Mesendoderm (in vitro differentiated cells): Measurements from ENCODE around the gene HNRNPA3.

Experiments
- DNase-seq: peaks from one replicate; pipeline ENCODE4 v3.0.0; 2013
- H2AK5ac ChIP-seq: 2 replicates; pipeline ENCODE4 v1.6.1; 2013; ENCODE audit warnings: low read length, inconsistent platforms
- H2BK120ac ChIP-seq: 2 replicates; pipeline ENCODE4 v1.6.1; 2013; ENCODE audit warnings: low read depth, mild to moderate bottlenecking, low read length, moderate library complexity, mixed read lengths
- H2BK15ac ChIP-seq: replicated peaks from 2 replicates; pipeline ENCODE4 v1.6.1; 2013; ENCODE audit warnings: low read depth, mild to moderate bottlenecking, moderate library complexity
- H2BK5ac ChIP-seq: 2 replicates; pipeline ENCODE4 v1.6.1; 2013; ENCODE audit warnings: low read length, inconsistent platforms
- H3K18ac ChIP-seq: 2 replicates; pipeline ENCODE4 v1.6.1; 2013; ENCODE audit warnings: mild to moderate bottlenecking, low read length, mixed read lengths
- H3K23ac ChIP-seq: one replicate; pipeline ENCODE4 v1.6.1; 2013; ENCODE audit warnings: low read length
- H3K27ac ChIP-seq: 2 replicates; pipeline ENCODE4 v1.5.1; 2013; ENCODE audit warnings: low read depth, mild to moderate bottlenecking, inconsistent platforms, low read length, moderate library complexity
- H3K27me3 ChIP-seq: 2 replicates; pipeline ENCODE4 v1.6.1; 2013; ENCODE audit warnings: low read length, control low read depth, mild to moderate bottlenecking, inconsistent platforms; ENCODE audit not compliant: insufficient read depth, poor library complexity
- H3K36me3 ChIP-seq: 2 replicates; pipeline ENCODE4 v1.6.1; 2013; ENCODE audit warnings: low read length, inconsistent platforms; ENCODE audit not compliant: control insufficient read depth, insufficient read depth
- H3K4ac ChIP-seq: one replicate; pipeline ENCODE4 v1.6.1; 2013; ENCODE audit warnings: low read depth, mild to moderate bottlenecking, low read length, moderate library complexity
- H3K4me1 ChIP-seq: 2 replicates; pipeline ENCODE4 v1.6.1; 2013; ENCODE audit warnings: low read depth, low read length, inconsistent platforms; ENCODE audit not compliant: control insufficient read depth
- H3K4me2 ChIP-seq: 2 replicates; pipeline ENCODE4 v1.6.1; 2013; ENCODE audit warnings: low read length
- H3K4me3 ChIP-seq: 2 replicates; pipeline ENCODE4 v1.5.1; 2013; ENCODE audit warnings: mild to moderate bottlenecking, low read length
- H3K56ac ChIP-seq: one replicate; pipeline ENCODE4 v1.6.1; 2013; ENCODE audit warnings: low read length
- H3K79me1 ChIP-seq: 2 replicates; pipeline ENCODE4 v1.6.1; 2013; ENCODE audit warnings: low read length, inconsistent platforms
- H3K79me2 ChIP-seq: 2 replicates; pipeline ENCODE4 v1.6.1; 2013; ENCODE audit warnings: mild to moderate bottlenecking, low read length; ENCODE audit not compliant: control insufficient read depth, insufficient read depth
- H3K9ac ChIP-seq: 2 replicates; pipeline ENCODE4 v1.6.1; 2013; ENCODE audit warnings: low read length, inconsistent platforms
- H4K5ac ChIP-seq: one replicate; pipeline ENCODE4 v1.6.1; 2013; ENCODE audit warnings: low read length
- H4K8ac ChIP-seq: one replicate; pipeline ENCODE4 v1.6.1; 2013; ENCODE audit warnings: low read depth, mild to moderate bottlenecking, control low read depth, low read length, moderate library complexity
- WGBS: extraction: QIAGEN DNeasy Blood & Tissue Kit; methylation state at CpG from one replicate; pipeline ENCODE4 v1.1.7; 2013; ENCODE audit warnings: low lambda C conversion rate, missing lambda C conversion rate; ENCODE audit not compliant: insufficient coverage; ENCODE audit errors: extremely low coverage; 5-methylcytosine and 5-hydroxymethylcytosine counted together

Gene HNRNPA3

DNA sequence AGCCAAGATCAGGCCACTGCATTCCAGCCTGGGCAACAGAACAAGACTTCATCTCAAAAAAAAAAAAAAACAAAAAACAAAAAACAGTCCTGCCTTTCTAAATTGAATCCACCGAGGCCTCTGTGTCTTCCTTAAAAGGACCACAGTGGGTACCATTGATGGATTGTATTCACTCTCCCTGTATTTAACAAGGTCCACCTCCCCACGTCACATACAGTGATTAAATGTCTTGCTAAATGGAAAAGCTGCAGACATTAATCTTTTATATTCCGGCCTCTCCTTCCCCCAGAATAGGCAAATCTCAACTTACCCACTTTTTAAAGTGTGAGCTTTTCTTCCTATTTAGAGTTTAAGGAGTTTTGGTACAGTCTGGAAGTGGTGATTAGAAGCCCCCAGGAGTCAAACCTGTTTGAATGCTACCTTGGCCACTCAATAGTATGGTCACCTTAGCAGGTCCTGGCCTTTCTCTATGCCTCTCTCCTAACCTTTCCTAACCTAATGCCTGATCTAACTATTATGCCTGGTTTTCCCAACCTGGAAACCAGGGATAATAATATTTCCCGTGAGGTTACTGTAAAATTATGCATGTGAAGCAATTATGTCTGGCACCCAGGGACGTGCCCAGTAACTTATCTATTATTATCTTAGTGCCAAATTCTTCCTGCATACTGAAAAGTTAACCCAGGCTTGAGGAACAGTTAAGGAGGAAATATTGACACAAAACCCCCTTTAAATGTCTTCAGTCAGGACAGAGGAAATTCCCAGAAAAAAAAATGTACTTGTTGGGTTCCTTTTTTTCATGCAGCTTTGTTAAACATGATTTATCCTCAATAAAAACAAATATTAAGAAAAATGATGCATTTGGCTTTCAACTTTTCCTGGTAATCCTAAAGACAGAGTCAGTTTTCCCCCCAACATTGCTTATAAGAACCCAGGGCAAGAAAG, 48.8 kb downstream of the HNRNPA3 start:
- Histone ChIP-seq H3K4me1 (no peaks in the 10 kb centered on the region), H3K18ac (no peak overlapping the region), H2BK5ac (no peak overlapping the region), H4K8ac (no peak overlapping the region), H3K23ac (no peak overlapping the region), H3K36me3 (no peaks in the 10 kb centered on the region), H2BK15ac (no peak overlapping the region), H3K79me1 (peaks cover 5% of the 10 kb centered on the region), H3K27ac (no peak overlapping the region), H3K27me3 (no peaks in the 10 kb centered on the region), H3K4ac (no peak overlapping the region), H2BK120ac (no peak overlapping the region), H3K4me3 (no peak overlapping the region), H3K56ac (no peak overlapping the region), H3K79me2 (peaks cover 58% of the 10 kb centered on the region), H2AK5ac (no peak overlapping the region), H4K5ac (no peak overlapping the region), H3K9ac (peak overlapping the region; percentile 30), H3K4me2 (no peak overlapping the region)
- no CpG with 5 or more reads among the region's 5 CpGs for WGBS
- DNase-seq = no peak

DNA sequence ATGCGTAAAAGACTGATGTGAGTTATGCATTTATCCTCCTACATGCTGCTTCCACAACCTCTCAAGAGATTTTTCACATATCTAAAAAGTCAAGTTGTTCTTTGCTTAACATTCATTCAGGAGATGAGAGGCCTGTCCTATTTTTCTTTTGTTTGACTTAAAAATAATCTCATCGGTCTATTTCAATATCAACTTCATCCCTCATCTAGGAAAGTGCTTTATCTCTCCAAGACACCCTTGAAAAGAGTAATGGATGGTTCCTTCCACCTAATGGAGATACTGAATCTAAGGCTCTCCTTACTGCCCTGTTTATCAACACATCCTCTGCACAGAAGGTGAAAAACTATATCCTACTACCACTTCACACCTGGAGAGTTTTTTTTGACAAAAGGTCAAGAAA, 49.5 kb downstream of the HNRNPA3 start:
- H2BK15ac ChIP-seq = no peak overlapping the region
- peak overlapping the region; percentile 30 for H3K9ac ChIP-seq
- H3K36me3 ChIP-seq = no peaks in the 10 kb centered on the region
- peaks cover 2% of the 10 kb centered on the region for H3K79me1 ChIP-seq
- no peaks in the 10 kb centered on the region for H3K4me1 ChIP-seq
- H2BK5ac ChIP-seq = no peak overlapping the region
- H3K4me2 ChIP-seq = no peak overlapping the region
- H3K27ac ChIP-seq = no peak overlapping the region
- H2BK120ac ChIP-seq = no peak overlapping the region
- no peak overlapping the region for H3K23ac ChIP-seq
- no peaks in the 10 kb centered on the region for H3K27me3 ChIP-seq
- WGBS = no CpG with 5 or more reads among the region's 2 CpGs
- no peak overlapping the region for H3K18ac ChIP-seq
- peaks cover 51% of the 10 kb centered on the region for H3K79me2 ChIP-seq
- H3K4ac ChIP-seq = no peak overlapping the region
- H3K56ac ChIP-seq = no peak overlapping the region
- H3K4me3 ChIP-seq = no peak overlapping the region
- no peak overlapping the region for H4K8ac ChIP-seq
- no peak overlapping the region for H4K5ac ChIP-seq
- DNase-seq = no peak
- H2AK5ac ChIP-seq = no peak overlapping the region

- H3K4ac ChIP-seq = no peak overlapping the region
- whole genome bisulfite sequencing = 100% methylated on average over 1 of the region's 6 CpGs
- H3K56ac ChIP-seq = peak overlapping the region; percentile 95
- no peaks in the 10 kb centered on the region for H3K27me3 ChIP-seq
- H3K79me2 ChIP-seq = peaks cover 42% of the 10 kb centered on the region
- H3K9ac ChIP-seq = peak overlapping the region; percentile 92
- no peak overlapping the region for H2AK5ac ChIP-seq
- peak overlapping the region; percentile 56 for H3K4me2 ChIP-seq
- DNase-seq = no peak
- H3K23ac ChIP-seq = no peak overlapping the region
- H3K36me3 ChIP-seq = no peaks in the 10 kb centered on the region
- peaks cover 2% of the 10 kb centered on the region for H3K79me1 ChIP-seq
- H4K8ac ChIP-seq = no peak overlapping the region
- H2BK15ac ChIP-seq = no peak overlapping the region
- no peak overlapping the region for H4K5ac ChIP-seq
- H3K4me3 ChIP-seq = peak overlapping the region; percentile 51
- no peak overlapping the region for H3K18ac ChIP-seq
- no peak overlapping the region for H2BK5ac ChIP-seq
- H3K4me1 ChIP-seq = no peaks in the 10 kb centered on the region
- no peak overlapping the region for H3K27ac ChIP-seq
- no peak overlapping the region for H2BK120ac ChIP-seq
Measured at GRCh38 chr2:177262958-177263450, 50.4 kb downstream of the HNRNPA3 start.

GRCh38 chr2:177263451-177264208, 51.0 kb downstream of the HNRNPA3 start:
- peak overlapping the region; percentile 98 for H3K18ac ChIP-seq
- peak overlapping the region; percentile 74 for H2BK120ac ChIP-seq
- H3K56ac ChIP-seq = peak overlapping the region; percentile 95
- no peak overlapping the region for H4K5ac ChIP-seq
- H3K23ac ChIP-seq = no peak overlapping the region
- no peak overlapping the region for H2AK5ac ChIP-seq
- H4K8ac ChIP-seq = peak overlapping the region; percentile 93
- H3K9ac ChIP-seq = peak overlapping the region; percentile 92
- peak overlapping the region; percentile 81 for H2BK5ac ChIP-seq
- no peaks in the 10 kb centered on the region for H3K4me1 ChIP-seq
- WGBS = no CpG with 5 or more reads among the region's 81 CpGs
- peak overlapping the region; percentile 51 for H3K4me3 ChIP-seq
- H2BK15ac ChIP-seq = no peak overlapping the region
- H3K27ac ChIP-seq = peak overlapping the region; percentile 99
- peaks cover 38% of the 10 kb centered on the region for H3K79me2 ChIP-seq
- peaks cover 2% of the 10 kb centered on the region for H3K79me1 ChIP-seq
- H3K4ac ChIP-seq = peak overlapping the region; percentile 44
- DNase-seq = peak; percentile 96
- no peaks in the 10 kb centered on the region for H3K27me3 ChIP-seq
- peak overlapping the region; percentile 56 for H3K4me2 ChIP-seq
- no peaks in the 10 kb centered on the region for H3K36me3 ChIP-seq

DNA sequence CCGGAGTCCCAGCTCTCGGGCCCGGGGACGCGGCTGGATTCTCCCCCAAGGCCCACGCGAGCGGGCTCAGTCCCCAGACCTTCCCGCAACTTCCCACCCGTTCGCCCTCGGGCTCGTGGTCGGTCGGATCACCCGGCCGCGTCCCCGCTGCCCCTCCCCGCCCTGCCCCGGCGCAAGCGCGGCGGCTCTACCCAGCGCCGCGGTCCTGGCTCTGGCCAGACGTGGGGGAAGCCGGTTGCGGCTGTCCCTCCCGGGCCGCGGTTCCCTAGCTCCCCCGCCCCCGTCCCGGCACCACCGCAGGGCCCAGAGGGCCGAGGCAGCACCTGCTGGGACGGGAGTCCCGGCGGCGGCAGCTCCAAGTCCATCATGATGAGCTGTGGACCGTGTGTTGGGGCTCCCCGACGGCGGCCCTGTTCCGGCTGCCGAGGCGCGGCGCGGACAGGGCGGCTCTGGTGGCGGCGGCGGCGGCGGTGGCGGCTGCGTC, 51.7 kb downstream of the HNRNPA3 start:
- H4K5ac ChIP-seq = no peak overlapping the region
- H2BK15ac ChIP-seq = no peak overlapping the region
- H3K36me3 ChIP-seq = no peaks in the 10 kb centered on the region
- H3K27ac ChIP-seq = peak overlapping the region; percentile 99
- H3K56ac ChIP-seq = peak overlapping the region; percentile 95
- H2AK5ac ChIP-seq = no peak overlapping the region
- H3K27me3 ChIP-seq = no peaks in the 10 kb centered on the region
- H4K8ac ChIP-seq = peak overlapping the region; percentile 93
- H3K4me2 ChIP-seq = peak overlapping the region; percentile 22
- H2BK120ac ChIP-seq = peak overlapping the region; percentile 74
- H3K79me2 ChIP-seq = peaks cover 32% of the 10 kb centered on the region
- peaks cover 2% of the 10 kb centered on the region for H3K79me1 ChIP-seq
- peak overlapping the region; percentile 44 for H3K4ac ChIP-seq
- peak overlapping the region; percentile 95 for H3K23ac ChIP-seq
- no peaks in the 10 kb centered on the region for H3K4me1 ChIP-seq
- peak overlapping the region; percentile 98 for H3K18ac ChIP-seq
- WGBS = no CpG with 5 or more reads among the region's 61 CpGs
- peak; percentile 64 for DNase-seq
- peak overlapping the region; percentile 49 for H2BK5ac ChIP-seq
- peak overlapping the region; percentile 92 for H3K9ac ChIP-seq
- peak overlapping the region; percentile 51 for H3K4me3 ChIP-seq
